Neural crest cell (in vitro differentiated cells): ENCODE measurements around the gene PLB1. TPM values are rescaled to one million over a fixed set of nuclear protein-coding genes. Genes with fewer than 3 reads are reported as not detected.
"Not testable (repeated sequence)": the region's sequence is repeated elsewhere in the genome, so short reads cannot be mapped to it uniquely, and the experiment has no call there.

Experiments
- DNase-seq: peaks from one replicate; pipeline ENCODE4 v3.0.0; 2021; ENCODE audit warnings: low read depth, mixed read lengths, low spot score
- H3K27ac Mint-ChIP-seq: one replicate; pipeline ENCODE4 v1.8.0; 2021; ENCODE audit warnings: mild to moderate bottlenecking, mixed read lengths; ENCODE audit not compliant: unreplicated experiment
- H3K27me3 Mint-ChIP-seq: 2 replicates; pipeline ENCODE4 v1.8.0; 2021; ENCODE audit warnings: low read depth, mild to moderate bottlenecking, mixed read lengths
- H3K36me3 Mint-ChIP-seq: 2 replicates; pipeline ENCODE4 v1.8.0; 2021; ENCODE audit warnings: low read depth, mild to moderate bottlenecking, mixed read lengths
- H3K4me1 Mint-ChIP-seq: 2 replicates; pipeline ENCODE4 v1.8.0; 2021; ENCODE audit warnings: mixed read lengths
- H3K4me3 Mint-ChIP-seq: one replicate; pipeline ENCODE4 v1.8.0; 2021; ENCODE audit warnings: mild to moderate bottlenecking, mixed read lengths
- H3K9me3 Mint-ChIP-seq: 2 replicates; pipeline ENCODE4 v1.8.0; 2021; ENCODE audit warnings: mixed read lengths
- total RNA-seq: library from RNA; stranded (reverse); gene quantifications from 2 replicates; pipeline ENCODE4 v1.2.1, GENCODE V29; 2021
- TF ChIP-seq, protein P1 (sequence below): fragments of 200-600 bp; sonication (generic); conservative IDR thresholded peaks from 2 replicates; pipeline ENCODE4 v1.5.0; 2021; ENCODE audit warnings: antibody characterized with exemption, mild to moderate bottlenecking

Gene PLB1
- total RNA-seq, 1 donor from 2014 or later: 0.16 TPM

DNA sequence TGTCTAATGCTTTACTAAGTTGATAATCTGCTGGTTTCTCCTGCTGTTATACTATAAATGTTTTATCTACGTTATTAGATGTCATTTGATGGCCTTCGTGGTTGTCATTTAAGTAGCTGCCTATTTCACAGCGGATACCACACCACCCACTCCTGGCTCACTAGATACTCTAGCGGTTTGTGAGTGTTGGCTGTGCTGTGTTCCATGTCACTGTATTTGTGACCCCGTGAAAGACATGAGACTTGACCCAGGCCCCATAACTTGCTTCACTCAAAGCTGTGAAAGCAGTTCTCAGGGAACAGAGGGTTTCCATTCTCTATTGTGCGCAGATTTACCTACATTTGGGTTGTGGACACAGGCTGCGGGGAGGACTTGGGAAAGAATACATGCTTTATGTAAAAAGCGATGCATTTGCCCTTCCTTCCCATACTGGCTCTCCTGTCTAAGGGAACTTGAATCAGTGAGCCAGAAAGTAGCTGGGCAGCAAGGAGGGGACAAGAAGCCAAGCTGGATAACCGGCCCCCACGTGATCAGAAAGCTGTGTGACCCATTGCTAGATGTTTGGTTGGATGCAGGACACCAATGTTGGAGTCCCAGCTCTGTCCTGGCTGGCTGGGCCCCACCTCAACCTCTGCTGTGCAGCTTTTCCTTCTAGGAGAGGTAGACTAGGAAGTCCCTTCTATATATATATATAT, 52.2 kb downstream of the PLB1 start:
- no peaks in the 10 kb centered on the region for H3K9me3 Mint-ChIP-seq
- no peak overlapping the region for H3K27ac Mint-ChIP-seq
- peaks cover 29% of the 10 kb centered on the region for H3K4me1 Mint-ChIP-seq
- TF ChIP-seq, protein P1, sequence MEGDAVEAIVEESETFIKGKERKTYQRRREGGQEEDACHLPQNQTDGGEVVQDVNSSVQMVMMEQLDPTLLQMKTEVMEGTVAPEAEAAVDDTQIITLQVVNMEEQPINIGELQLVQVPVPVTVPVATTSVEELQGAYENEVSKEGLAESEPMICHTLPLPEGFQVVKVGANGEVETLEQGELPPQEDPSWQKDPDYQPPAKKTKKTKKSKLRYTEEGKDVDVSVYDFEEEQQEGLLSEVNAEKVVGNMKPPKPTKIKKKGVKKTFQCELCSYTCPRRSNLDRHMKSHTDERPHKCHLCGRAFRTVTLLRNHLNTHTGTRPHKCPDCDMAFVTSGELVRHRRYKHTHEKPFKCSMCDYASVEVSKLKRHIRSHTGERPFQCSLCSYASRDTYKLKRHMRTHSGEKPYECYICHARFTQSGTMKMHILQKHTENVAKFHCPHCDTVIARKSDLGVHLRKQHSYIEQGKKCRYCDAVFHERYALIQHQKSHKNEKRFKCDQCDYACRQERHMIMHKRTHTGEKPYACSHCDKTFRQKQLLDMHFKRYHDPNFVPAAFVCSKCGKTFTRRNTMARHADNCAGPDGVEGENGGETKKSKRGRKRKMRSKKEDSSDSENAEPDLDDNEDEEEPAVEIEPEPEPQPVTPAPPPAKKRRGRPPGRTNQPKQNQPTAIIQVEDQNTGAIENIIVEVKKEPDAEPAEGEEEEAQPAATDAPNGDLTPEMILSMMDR: no peak
- H3K36me3 Mint-ChIP-seq: no peaks in the 10 kb centered on the region
- H3K4me3 Mint-ChIP-seq: no peak overlapping the region
- no peak for DNase-seq
- H3K27me3 Mint-ChIP-seq: no peaks in the 10 kb centered on the region

DNA sequence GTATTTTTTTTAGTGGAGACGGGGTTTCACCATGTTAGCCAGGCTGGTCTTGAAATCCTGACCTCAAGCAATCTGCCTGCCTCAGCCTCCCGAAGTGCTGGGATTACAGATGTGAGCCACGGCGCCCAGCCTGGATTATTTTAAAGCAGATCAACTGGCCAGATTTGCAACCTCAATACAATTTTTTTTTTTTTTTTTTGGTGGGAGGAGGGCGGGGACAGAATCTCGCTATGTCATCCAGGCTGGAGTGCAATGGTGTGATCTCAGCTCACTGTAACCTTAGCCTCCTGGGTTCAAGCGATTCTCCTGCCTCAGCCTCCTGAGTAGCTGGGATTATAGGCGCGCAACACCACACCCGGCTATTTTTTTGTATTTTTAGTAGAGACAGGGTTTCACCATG, 54.5 kb downstream of the PLB1 start:
- H3K4me1 Mint-ChIP-seq: peaks cover 11% of the 10 kb centered on the region
- H3K4me3 Mint-ChIP-seq, DNase-seq, H3K9me3 Mint-ChIP-seq, H3K27me3 Mint-ChIP-seq, H3K36me3 Mint-ChIP-seq, H3K27ac Mint-ChIP-seq: not testable (repeated sequence)

DNA sequence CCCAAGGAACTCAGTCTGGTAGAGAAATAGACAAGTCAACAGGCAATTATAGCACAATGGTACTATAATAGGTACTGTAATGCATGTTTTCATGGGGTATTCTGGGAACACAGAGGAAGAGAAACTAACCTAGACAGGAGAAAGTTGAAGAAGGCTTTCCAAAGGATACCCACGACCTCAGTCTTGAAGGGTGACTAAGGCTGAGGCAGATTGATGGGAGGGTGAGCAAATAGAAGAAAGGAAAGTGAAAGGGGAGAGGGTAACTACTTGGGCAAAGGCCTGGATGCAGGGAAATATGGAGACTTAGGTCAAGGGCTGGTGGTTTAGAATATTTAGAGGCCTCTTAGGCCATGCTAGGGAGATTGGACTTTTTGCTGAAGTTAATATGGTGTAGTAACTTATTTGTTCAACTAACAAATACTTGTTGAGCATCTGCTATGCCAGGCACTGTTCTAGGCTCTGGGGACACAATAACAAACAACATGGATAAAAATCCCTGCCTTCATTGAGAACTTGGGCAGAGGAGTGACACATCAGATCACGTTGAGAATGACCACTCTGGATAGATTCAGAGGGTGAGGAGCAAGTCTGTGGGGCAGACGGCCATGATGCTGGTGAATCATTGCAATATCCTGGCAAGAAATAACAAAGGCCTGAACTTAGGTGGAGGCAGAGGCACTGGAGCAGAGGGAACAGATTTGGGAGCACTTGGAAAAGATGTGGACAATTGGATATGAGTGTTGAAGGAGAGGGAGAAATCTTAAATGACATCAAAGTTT, 56.4 kb downstream of the PLB1 start:
- no peaks in the 10 kb centered on the region for H3K9me3 Mint-ChIP-seq
- H3K36me3 Mint-ChIP-seq: no peaks in the 10 kb centered on the region
- peaks cover 4% of the 10 kb centered on the region for H3K4me1 Mint-ChIP-seq
- H3K4me3 Mint-ChIP-seq: no peak overlapping the region
- TF ChIP-seq, protein P1: no peak
- H3K27me3 Mint-ChIP-seq: no peaks in the 10 kb centered on the region
- no peak overlapping the region for H3K27ac Mint-ChIP-seq
- DNase-seq: no peak

DNA sequence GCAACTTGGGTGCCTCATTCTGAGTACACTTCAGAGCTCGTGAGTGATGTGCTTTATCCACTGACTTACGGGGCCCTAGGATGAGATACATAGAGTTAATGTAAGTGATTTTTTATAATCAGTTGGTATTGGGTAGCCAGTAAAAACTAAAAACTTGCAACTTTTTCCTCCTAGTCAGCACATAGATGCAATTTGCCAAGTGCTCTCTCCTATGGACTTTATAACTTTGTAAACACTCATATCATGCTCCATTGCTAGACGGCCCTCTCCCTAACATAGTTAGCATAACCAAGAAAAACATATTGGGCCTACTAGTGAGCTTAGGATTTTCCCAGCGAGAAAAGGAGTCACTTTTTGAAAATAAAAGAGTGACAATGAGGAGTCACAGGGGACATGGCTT, 60.4 kb downstream of the PLB1 start:
- Mint-ChIP-seq H3K27me3 (no peaks in the 10 kb centered on the region), H3K27ac (no peak overlapping the region), H3K4me3 (no peak overlapping the region), H3K4me1 (peaks cover 11% of the 10 kb centered on the region), H3K9me3 (no peaks in the 10 kb centered on the region), H3K36me3 (no peaks in the 10 kb centered on the region)
- DNase-seq: no peak
- TF ChIP-seq, protein P1: no peak

DNA sequence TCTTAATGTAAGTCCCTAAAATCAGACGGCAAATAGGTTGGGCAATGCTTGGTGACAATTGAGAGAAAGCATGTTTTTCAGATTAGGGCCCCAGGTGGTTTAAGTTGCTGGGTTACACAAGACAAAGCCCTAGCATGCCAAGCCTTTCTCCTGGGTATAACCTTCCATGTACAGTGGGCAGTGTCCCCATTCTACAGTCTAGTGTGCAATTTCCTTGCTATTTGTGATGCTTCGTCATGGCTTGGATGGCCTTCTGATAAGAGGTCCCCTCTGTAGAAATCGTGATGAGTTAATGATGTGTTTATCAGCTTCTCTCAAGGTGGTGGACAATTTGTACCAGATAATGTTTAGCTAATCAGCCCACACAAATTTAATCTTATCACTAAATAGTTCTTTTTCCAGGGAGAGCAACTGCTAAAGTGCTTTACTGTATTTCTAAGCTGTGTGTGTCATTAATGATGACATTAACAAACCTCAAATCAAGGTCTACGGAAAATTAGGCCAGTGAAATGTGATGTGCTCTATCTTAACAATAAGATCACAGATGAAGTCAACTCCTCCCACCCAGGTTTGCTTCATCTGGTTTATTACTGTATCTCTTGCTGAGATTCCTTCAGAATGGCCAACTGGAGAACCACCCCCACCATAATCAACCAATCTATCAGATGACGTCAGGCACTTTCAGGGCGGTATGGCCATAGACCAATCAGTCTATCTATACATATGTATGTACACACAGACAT, 61.7 kb downstream of the PLB1 start:
- H3K36me3 Mint-ChIP-seq: no peaks in the 10 kb centered on the region
- no peak for DNase-seq
- H3K27ac Mint-ChIP-seq: no peak overlapping the region
- TF ChIP-seq, protein P1: no peak
- no peak overlapping the region for H3K4me3 Mint-ChIP-seq
- H3K4me1 Mint-ChIP-seq: peaks cover 11% of the 10 kb centered on the region
- no peaks in the 10 kb centered on the region for H3K9me3 Mint-ChIP-seq
- H3K27me3 Mint-ChIP-seq: no peaks in the 10 kb centered on the region
